CD4-positive, CD25-positive, alpha-beta regulatory T cell (primary cell): Measurements from ENCODE around the gene POFUT1. TPM values are rescaled to one million over a fixed set of nuclear protein-coding genes. Genes with fewer than 3 reads are reported as not detected.

Source experiments
- polyA plus RNA-seq, 4 donors: library from polyadenylated mRNA; unstranded; fragments of 300-500 nt; fragmentation: Illumina TruSeq; gene quantifications; one replicate each; pipeline ENCODE4 v1.2.3, GENCODE V29; 2021
- total RNA-seq: library from RNA; stranded (reverse); gene quantifications from one replicate; pipeline ENCODE4 v1.2.3, GENCODE V29; 2022

Gene POFUT1
- total and polyA plus RNA-seq, 5 donors from 2014 or later = 10.0 to 14.3 (median 13.8) TPM

Other genes starting within 250 kb of the POFUT1 start
- 0.07 TPM for gene XKR7, start 239.7 kb upstream of the POFUT1 start, total RNA-seq
- not detected for gene XKR7, start 239.7 kb upstream of the POFUT1 start, polyA plus RNA-seq
- not detected for gene CCM2L, start 197.4 kb upstream of the POFUT1 start, total RNA-seq
- not detected for gene CCM2L, start 197.4 kb upstream of the POFUT1 start, polyA plus RNA-seq
- not detected for gene HCK, start 155.6 kb upstream of the POFUT1 start, total RNA-seq
- under 1 TPM in 3 of 4 donors, not detected in 1; 0.23 to 0.87 (median 0.25) TPM for gene HCK, start 155.6 kb upstream of the POFUT1 start, polyA plus RNA-seq
- 36.3 TPM for gene TM9SF4, start 98.2 kb upstream of the POFUT1 start, total RNA-seq
- gene TM9SF4, start 98.2 kb upstream of the POFUT1 start, polyA plus RNA-seq = 10 to 100 TPM; 28.7 to 31.4 (median 29.4) TPM
- 22.9 TPM for gene PLAGL2, start 137 bp upstream of the POFUT1 start, total RNA-seq
- gene PLAGL2, start 137 bp upstream of the POFUT1 start, polyA plus RNA-seq = 1 to 10 TPM; 2.8 to 5.3 (median 4.0) TPM
- 19.6 TPM for gene KIF3B, start 69.8 kb downstream of the POFUT1 start, total RNA-seq
- 1 to 10 TPM; 1.8 to 3.1 (median 2.3) TPM for gene KIF3B, start 69.8 kb downstream of the POFUT1 start, polyA plus RNA-seq
- gene ASXL1, start 150.5 kb downstream of the POFUT1 start, total RNA-seq = 314 TPM
- 10 to 100 TPM; 15.0 to 28.3 (median 21.1) TPM for gene ASXL1, start 150.5 kb downstream of the POFUT1 start, polyA plus RNA-seq